Mesendoderm (in vitro differentiated cells): ENCODE data around the gene PHF20.

Experiments
- DNase-seq: peaks from one replicate; pipeline ENCODE4 v3.0.0; 2013
- H2AK5ac ChIP-seq: 2 replicates; pipeline ENCODE4 v1.6.1; 2013; ENCODE audit warnings: low read length, inconsistent platforms
- H2BK120ac ChIP-seq: 2 replicates; pipeline ENCODE4 v1.6.1; 2013; ENCODE audit warnings: low read depth, mild to moderate bottlenecking, low read length, moderate library complexity, mixed read lengths
- H2BK15ac ChIP-seq: replicated peaks from 2 replicates; pipeline ENCODE4 v1.6.1; 2013; ENCODE audit warnings: low read depth, mild to moderate bottlenecking, moderate library complexity
- H2BK5ac ChIP-seq: 2 replicates; pipeline ENCODE4 v1.6.1; 2013; ENCODE audit warnings: low read length, inconsistent platforms
- H3K18ac ChIP-seq: 2 replicates; pipeline ENCODE4 v1.6.1; 2013; ENCODE audit warnings: mild to moderate bottlenecking, low read length, mixed read lengths
- H3K23ac ChIP-seq: one replicate; pipeline ENCODE4 v1.6.1; 2013; ENCODE audit warnings: low read length
- H3K27ac ChIP-seq: 2 replicates; pipeline ENCODE4 v1.5.1; 2013; ENCODE audit warnings: low read depth, mild to moderate bottlenecking, inconsistent platforms, low read length, moderate library complexity
- H3K27me3 ChIP-seq: 2 replicates; pipeline ENCODE4 v1.6.1; 2013; ENCODE audit warnings: low read length, control low read depth, mild to moderate bottlenecking, inconsistent platforms; ENCODE audit not compliant: insufficient read depth, poor library complexity
- H3K36me3 ChIP-seq: 2 replicates; pipeline ENCODE4 v1.6.1; 2013; ENCODE audit warnings: low read length, inconsistent platforms; ENCODE audit not compliant: control insufficient read depth, insufficient read depth
- H3K4ac ChIP-seq: one replicate; pipeline ENCODE4 v1.6.1; 2013; ENCODE audit warnings: low read depth, mild to moderate bottlenecking, low read length, moderate library complexity
- H3K4me1 ChIP-seq: 2 replicates; pipeline ENCODE4 v1.6.1; 2013; ENCODE audit warnings: low read depth, low read length, inconsistent platforms; ENCODE audit not compliant: control insufficient read depth
- H3K4me2 ChIP-seq: 2 replicates; pipeline ENCODE4 v1.6.1; 2013; ENCODE audit warnings: low read length
- H3K4me3 ChIP-seq: 2 replicates; pipeline ENCODE4 v1.5.1; 2013; ENCODE audit warnings: mild to moderate bottlenecking, low read length
- H3K56ac ChIP-seq: one replicate; pipeline ENCODE4 v1.6.1; 2013; ENCODE audit warnings: low read length
- H3K79me1 ChIP-seq: 2 replicates; pipeline ENCODE4 v1.6.1; 2013; ENCODE audit warnings: low read length, inconsistent platforms
- H3K79me2 ChIP-seq: 2 replicates; pipeline ENCODE4 v1.6.1; 2013; ENCODE audit warnings: mild to moderate bottlenecking, low read length; ENCODE audit not compliant: control insufficient read depth, insufficient read depth
- H3K9ac ChIP-seq: 2 replicates; pipeline ENCODE4 v1.6.1; 2013; ENCODE audit warnings: low read length, inconsistent platforms
- H4K5ac ChIP-seq: one replicate; pipeline ENCODE4 v1.6.1; 2013; ENCODE audit warnings: low read length
- H4K8ac ChIP-seq: one replicate; pipeline ENCODE4 v1.6.1; 2013; ENCODE audit warnings: low read depth, mild to moderate bottlenecking, control low read depth, low read length, moderate library complexity
- WGBS: extraction: QIAGEN DNeasy Blood & Tissue Kit; methylation state at CpG from one replicate; pipeline ENCODE4 v1.1.7; 2013; ENCODE audit warnings: low lambda C conversion rate, missing lambda C conversion rate; ENCODE audit not compliant: insufficient coverage; ENCODE audit errors: extremely low coverage; 5-methylcytosine and 5-hydroxymethylcytosine counted together

The PHF20 gene

DNA sequence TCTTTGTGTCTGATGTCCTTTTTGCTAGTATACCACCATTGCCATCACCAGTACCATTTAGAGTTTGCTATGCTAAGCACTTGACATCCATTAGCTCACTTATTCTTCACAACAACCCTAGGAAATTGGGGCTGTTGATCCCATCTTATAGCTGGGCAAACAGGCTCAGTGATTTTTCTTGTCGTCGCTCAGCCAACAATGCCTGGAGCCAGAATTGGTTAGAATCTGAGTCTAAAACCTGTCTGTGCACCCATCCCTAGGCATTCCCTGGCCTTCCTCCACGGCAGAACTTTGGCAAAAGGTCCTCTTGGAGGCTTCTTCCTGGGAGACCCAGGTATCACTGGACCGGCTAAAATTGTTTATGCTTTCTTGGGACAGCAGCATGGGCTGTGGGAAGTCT lies 20.9 kb downstream of the PHF20 start:
- Histone ChIP-seq H3K9ac (no peak overlapping the region), H3K56ac (no peak overlapping the region), H2BK5ac (no peak overlapping the region), H3K79me2 (peaks cover 6% of the 10 kb centered on the region), H3K36me3 (no peaks in the 10 kb centered on the region), H3K27me3 (no peaks in the 10 kb centered on the region), H4K8ac (no peak overlapping the region), H3K18ac (no peak overlapping the region), H3K4me3 (no peak overlapping the region), H3K79me1 (peaks cover 15% of the 10 kb centered on the region), H2AK5ac (no peak overlapping the region), H3K4me2 (no peak overlapping the region), H3K23ac (no peak overlapping the region), H3K27ac (no peak overlapping the region), H3K4me1 (peaks cover 2% of the 10 kb centered on the region), H2BK120ac (no peak overlapping the region), H3K4ac (no peak overlapping the region), H2BK15ac (no peak overlapping the region), H4K5ac (no peak overlapping the region)
- no CpG with 5 or more reads among the region's 4 CpGs for WGBS
- DNase-seq, result no peak

DNA sequence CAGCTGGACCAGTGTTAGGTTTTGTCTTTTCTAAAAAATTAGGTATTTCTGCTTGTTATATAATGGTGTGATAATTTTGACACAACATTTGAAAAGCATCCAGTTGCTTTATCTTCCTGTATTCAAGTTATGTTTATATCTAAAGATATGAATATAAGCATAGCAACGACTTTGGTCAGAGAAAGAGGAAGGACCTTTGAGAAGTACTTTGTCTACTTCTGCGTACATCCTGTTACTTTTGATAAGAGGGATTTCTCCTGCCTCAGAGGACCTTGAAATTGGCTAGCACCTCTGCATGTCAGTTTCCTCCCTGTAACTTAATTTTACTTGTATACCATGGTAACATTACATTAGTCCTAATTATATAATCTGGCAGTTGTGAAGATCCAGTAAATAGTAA lies 24.8 kb downstream of the PHF20 start:
- H3K56ac ChIP-seq, result no peak overlapping the region
- peaks cover 14% of the 10 kb centered on the region for H3K79me1 ChIP-seq
- no CpG with 5 or more reads among the region's 2 CpGs for WGBS
- no peak overlapping the region for H3K18ac ChIP-seq
- no peaks in the 10 kb centered on the region for H3K36me3 ChIP-seq
- no peak overlapping the region for H3K4me3 ChIP-seq
- peaks cover 7% of the 10 kb centered on the region for H3K79me2 ChIP-seq
- H2AK5ac ChIP-seq, result no peak overlapping the region
- H2BK15ac ChIP-seq, result no peak overlapping the region
- no peak overlapping the region for H3K27ac ChIP-seq
- no peak overlapping the region for H4K5ac ChIP-seq
- H2BK5ac ChIP-seq, result no peak overlapping the region
- no peak for DNase-seq
- no peak overlapping the region for H3K23ac ChIP-seq
- no peaks in the 10 kb centered on the region for H3K27me3 ChIP-seq
- no peak overlapping the region for H3K4me2 ChIP-seq
- no peak overlapping the region for H3K4ac ChIP-seq
- no peak overlapping the region for H4K8ac ChIP-seq
- H3K9ac ChIP-seq, result no peak overlapping the region
- peaks cover under 1% of the 10 kb centered on the region for H3K4me1 ChIP-seq
- H2BK120ac ChIP-seq, result no peak overlapping the region

DNA sequence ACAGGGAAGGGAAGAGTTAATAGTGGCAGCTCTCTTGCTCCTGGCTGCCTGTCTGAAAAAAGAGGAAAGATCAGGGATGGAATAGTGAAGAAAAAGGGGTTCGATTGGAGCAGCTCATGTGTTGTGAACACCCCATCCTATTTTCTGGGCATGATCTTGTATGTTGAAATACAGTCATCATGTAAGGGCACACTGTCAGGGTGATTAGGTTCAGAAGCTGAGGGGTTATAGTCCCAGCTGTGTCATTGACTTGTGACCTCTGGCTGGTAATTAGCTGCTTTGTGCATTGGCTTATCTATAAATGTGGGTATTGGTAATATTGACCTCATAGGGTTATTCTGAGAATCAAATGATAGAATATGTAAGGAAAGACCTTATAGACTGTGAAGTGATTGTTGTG lies 30.1 kb downstream of the PHF20 start:
- H2AK5ac ChIP-seq, result no peak overlapping the region
- H3K4me2 ChIP-seq, result no peak overlapping the region
- H3K9ac ChIP-seq, result no peak overlapping the region
- no CpG with 5 or more reads among the region's 1 CpG for WGBS
- H3K79me2 ChIP-seq, result peaks cover 2% of the 10 kb centered on the region
- H2BK120ac ChIP-seq, result no peak overlapping the region
- H3K79me1 ChIP-seq, result peaks cover 3% of the 10 kb centered on the region
- no peaks in the 10 kb centered on the region for H3K36me3 ChIP-seq
- no peak overlapping the region for H2BK5ac ChIP-seq
- H3K56ac ChIP-seq, result no peak overlapping the region
- no peak overlapping the region for H3K18ac ChIP-seq
- no peak overlapping the region for H3K23ac ChIP-seq
- H3K4me1 ChIP-seq, result no peaks in the 10 kb centered on the region
- no peak overlapping the region for H4K8ac ChIP-seq
- H4K5ac ChIP-seq, result no peak overlapping the region
- H2BK15ac ChIP-seq, result no peak overlapping the region
- no peak for DNase-seq
- no peaks in the 10 kb centered on the region for H3K27me3 ChIP-seq
- no peak overlapping the region for H3K4me3 ChIP-seq
- no peak overlapping the region for H3K4ac ChIP-seq
- no peak overlapping the region for H3K27ac ChIP-seq

DNA sequence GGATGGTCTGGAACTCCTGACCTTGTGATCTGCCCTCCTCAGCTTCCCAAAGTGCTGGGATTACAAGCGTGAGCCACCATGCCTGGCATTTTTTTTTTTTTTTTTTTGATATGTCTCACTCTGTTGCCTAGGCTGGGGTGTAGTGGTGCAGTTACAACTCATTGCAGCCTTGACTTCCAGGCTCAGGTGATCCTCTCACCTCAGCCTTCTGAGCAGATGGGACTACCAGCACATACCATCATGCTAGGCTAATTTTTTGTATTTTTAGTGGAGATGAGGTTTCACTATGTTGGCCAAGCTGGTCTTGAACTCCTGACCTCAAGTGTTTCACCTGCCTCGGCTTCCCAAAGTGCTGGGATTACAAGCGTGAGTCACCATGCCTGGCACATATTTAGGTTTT lies 34.3 kb downstream of the PHF20 start:
- Histone ChIP-seq H3K4me3 (no peak overlapping the region), H3K79me2 (no peaks in the 10 kb centered on the region), H3K18ac (no peak overlapping the region), H3K56ac (no peak overlapping the region), H3K36me3 (no peaks in the 10 kb centered on the region), H3K27ac (no peak overlapping the region), H3K23ac (no peak overlapping the region), H4K5ac (no peak overlapping the region), H3K79me1 (peaks cover 3% of the 10 kb centered on the region), H3K4ac (no peak overlapping the region), H2AK5ac (no peak overlapping the region), H2BK5ac (no peak overlapping the region), H3K4me1 (no peaks in the 10 kb centered on the region), H3K9ac (no peak overlapping the region), H3K27me3 (no peaks in the 10 kb centered on the region), H2BK15ac (no peak overlapping the region), H3K4me2 (no peak overlapping the region), H2BK120ac (no peak overlapping the region), H4K8ac (no peak overlapping the region)
- no CpG with 5 or more reads among the region's 3 CpGs for WGBS
- no peak for DNase-seq

DNA sequence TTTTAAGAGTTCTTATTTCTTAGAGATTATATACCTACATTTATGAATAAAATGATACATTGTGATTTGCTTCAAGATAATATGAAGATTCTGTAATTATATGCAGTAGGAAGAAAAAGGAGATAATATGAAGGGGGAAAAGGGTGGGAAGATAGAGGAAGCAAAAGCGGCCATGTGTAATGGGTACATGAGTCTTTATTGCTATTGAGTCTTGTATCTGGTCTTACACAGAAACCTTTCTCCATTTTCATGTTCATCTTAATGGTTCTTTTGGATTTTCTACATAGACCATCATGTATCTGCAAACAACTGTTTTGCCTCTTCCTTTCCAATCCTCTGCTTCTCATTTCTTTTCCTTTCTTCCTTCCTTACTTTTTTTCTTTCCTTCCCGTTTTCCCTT lies 36.1 kb downstream of the PHF20 start:
- no peak overlapping the region for H4K8ac ChIP-seq
- no peak for DNase-seq
- H3K23ac ChIP-seq, result no peak overlapping the region
- no peak overlapping the region for H3K4ac ChIP-seq
- no peak overlapping the region for H2BK15ac ChIP-seq
- no peaks in the 10 kb centered on the region for H3K27me3 ChIP-seq
- H3K79me2 ChIP-seq, result no peaks in the 10 kb centered on the region
- H2AK5ac ChIP-seq, result no peak overlapping the region
- H3K36me3 ChIP-seq, result no peaks in the 10 kb centered on the region
- H3K18ac ChIP-seq, result no peak overlapping the region
- no peak overlapping the region for H3K4me3 ChIP-seq
- no peak overlapping the region for H2BK5ac ChIP-seq
- H3K56ac ChIP-seq, result no peak overlapping the region
- no peak overlapping the region for H2BK120ac ChIP-seq
- H3K4me2 ChIP-seq, result no peak overlapping the region
- H3K4me1 ChIP-seq, result no peaks in the 10 kb centered on the region
- 100% methylated on average over 1 of the region's 2 CpGs for WGBS
- H4K5ac ChIP-seq, result no peak overlapping the region
- peaks cover 3% of the 10 kb centered on the region for H3K79me1 ChIP-seq
- H3K27ac ChIP-seq, result no peak overlapping the region
- no peak overlapping the region for H3K9ac ChIP-seq

DNA sequence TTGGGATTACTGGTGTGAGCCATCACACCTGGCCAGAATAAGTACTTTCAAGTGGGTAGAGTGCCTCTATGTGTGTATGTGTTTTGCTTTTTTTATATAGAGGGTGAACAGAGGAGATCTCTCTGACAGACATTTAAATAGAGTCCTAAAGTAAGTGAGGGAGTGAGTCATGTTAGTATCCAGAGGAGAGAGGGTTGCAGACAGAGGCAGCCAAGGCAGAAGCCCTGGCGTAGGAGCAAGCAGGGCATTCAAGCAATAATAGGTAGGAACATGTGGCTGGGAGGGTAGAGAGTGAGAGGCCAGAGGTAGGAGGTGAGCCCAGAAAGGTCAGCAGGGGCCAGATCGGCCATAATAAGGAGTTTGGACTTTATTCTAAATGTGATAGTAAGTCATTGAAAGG lies 48.9 kb downstream of the PHF20 start:
- Histone ChIP-seq H3K4ac (no peak overlapping the region), H2BK120ac (no peak overlapping the region), H2AK5ac (no peak overlapping the region), H2BK5ac (no peak overlapping the region), H3K4me1 (no peaks in the 10 kb centered on the region), H3K23ac (no peak overlapping the region), H4K5ac (no peak overlapping the region), H2BK15ac (no peak overlapping the region), H3K4me3 (no peak overlapping the region), H3K27me3 (no peaks in the 10 kb centered on the region), H4K8ac (no peak overlapping the region), H3K79me2 (no peaks in the 10 kb centered on the region), H3K36me3 (no peaks in the 10 kb centered on the region), H3K18ac (no peak overlapping the region), H3K79me1 (peaks cover 5% of the 10 kb centered on the region), H3K56ac (no peak overlapping the region), H3K9ac (no peak overlapping the region), H3K27ac (no peak overlapping the region), H3K4me2 (no peak overlapping the region)
- WGBS, result no CpG with 5 or more reads among the region's 2 CpGs
- DNase-seq, result no peak
